ENCODE measurements around the gene CREB3L2. TPM values are rescaled to one million over a fixed set of nuclear protein-coding genes. Genes with fewer than 3 reads are reported as not detected.

The CREB3L2 gene
- polyA plus RNA-seq, 2 of the 4 experiments (the other 2 are of a cell fraction) = 16.3 to 32.2 TPM

- no peak for TF ChIP-seq CHD2 (IDR thresholded peaks at IDR 0.05; ENCODE audit: low read length, partially characterized antibody)
- TF ChIP-seq FOSL2 (IDR thresholded peaks at IDR 0.05) = no peak
- no peak for TF ChIP-seq FOSL2 (CRISPR knock-in tag; IDR thresholded peaks at IDR 0.05)
- no peak for TF ChIP-seq JUN (IDR thresholded peaks at IDR 0.05)
- WGBS (ENCODE audit: missing lambda C conversion rate) = 63% methylated on average over 4 of the region's 6 CpGs
- Histone ChIP-seq H3K4me3 (no peak overlapping the region), H3K9me3 (no peaks in the 10 kb centered on the region), H3K27ac (no peak overlapping the region), H3K4me1 (no peaks in the 10 kb centered on the region), H3K4me2 (no peak overlapping the region)
- ATAC-seq (no peak), DNase-seq (ENCODE audit: low read depth in 1 of 2, low spot score in 1 of 2) (no peak), FAIRE-seq (no peak)
- CTCF ChIA-PET = interaction anchor here (1.0 kb wide), 1 partner anchor 13 kb away, joined by 4 read pairs; no protein-coding TSS in a partner anchor
- POLR2A ChIA-PET = no interaction called here
Measured at GRCh38 chr7:138021889-138022288, 20.0 kb upstream of the CREB3L2 start.

- no peak for FAIRE-seq
- Histone ChIP-seq H3K9me3 (no peaks in the 10 kb centered on the region), H3K4me3 (no peak overlapping the region), H3K4me1 (no peaks in the 10 kb centered on the region), H3K27ac (no peak overlapping the region), H3K4me2 (no peak overlapping the region)
- 71% methylated on average over 1 of the region's 1 CpG for WGBS (ENCODE audit: missing lambda C conversion rate)
- no peak for DNase-seq (ENCODE audit: low read depth in 1 of 2, low spot score in 1 of 2)
- no peak for ATAC-seq
- ChIA-PET CTCF (interaction anchor here (0.8 to 3.2 kb wide), 5 partner anchors 10 to 721 kb away, joined by 3 to 20 read pairs (median 5); no protein-coding TSS in a partner anchor), POLR2A (no interaction called here)
- TF ChIP-seq CTCF (IDR thresholded peaks at IDR 0.05) (no peak), NPAS2 (CRISPR knock-in tag; IDR thresholded peaks at IDR 0.05; ENCODE audit: borderline replicate concordance) (no peak)
Measured at GRCh38 chr7:138017992-138018391, 16.1 kb upstream of the CREB3L2 start.

- FAIRE-seq (no peak), ATAC-seq (no peak), DNase-seq (ENCODE audit: low read depth in 1 of 2, low spot score in 1 of 2) (no peak)
- Histone ChIP-seq H3K27ac (no peak overlapping the region), H3K9me3 (no peaks in the 10 kb centered on the region), H3K4me3 (no peak overlapping the region), H3K4me1 (no peaks in the 10 kb centered on the region), H3K4me2 (no peak overlapping the region)
- TF ChIP-seq POLR2A (IDR thresholded peaks at IDR 0.05; ENCODE audit: low read length) (no peak), CBX2 (IDR thresholded peaks at IDR 0.05; ENCODE audit: borderline replicate concordance, low read depth) (no peak), CHD2 (IDR thresholded peaks at IDR 0.05; ENCODE audit: low read length, partially characterized antibody) (no peak), JUNB (IDR thresholded peaks at IDR 0.05) (no peak), HOXA7 (CRISPR knock-in tag; IDR thresholded peaks at IDR 0.05) (no peak), FOSL2 (IDR thresholded peaks at IDR 0.05) (no peak), FOSL2 (CRISPR knock-in tag; IDR thresholded peaks at IDR 0.05) (no peak), PBX3 (IDR thresholded peaks at IDR 0.05) (no peak), HMGXB4 (CRISPR knock-in tag; IDR thresholded peaks at IDR 0.05; ENCODE audit: borderline replicate concordance) (no peak), E2F6 (IDR thresholded peaks at IDR 0.05; ENCODE audit: borderline replicate concordance, low read depth) (no peak), EP300 (IDR thresholded peaks at IDR 0.05) (no peak), HDAC2 (IDR thresholded peaks at IDR 0.05) (no peak), USF2 (IDR thresholded peaks at IDR 0.05) (no peak), RCOR1 (IDR thresholded peaks at IDR 0.05; ENCODE audit: low read depth, low read length) (no peak), MAFK (IDR thresholded peaks at IDR 0.05; ENCODE audit: partially characterized antibody) (no peak), BCL3 (IDR thresholded peaks at IDR 0.05) (no peak), RNF2 (IDR thresholded peaks at IDR 0.05; ENCODE audit: borderline replicate concordance, low read depth) (no peak), ZSCAN20 (CRISPR knock-in tag; IDR thresholded peaks at IDR 0.05) (no peak)
- WGBS (ENCODE audit: missing lambda C conversion rate) = 82% methylated on average over 5 of the region's 5 CpGs
- CTCF ChIA-PET = interaction anchor here (0.6 to 5.0 kb wide), 7 partner anchors 9 to 723 kb away, joined by 3 to 39 read pairs (median 4); partner anchors contain the start of gene CREB3L2
- POLR2A ChIA-PET = interaction anchor here (1.7 kb wide), 1 partner anchor 13 kb away, joined by 3 read pairs; the partner anchor contains the start of gene CREB3L2
Measured at GRCh38 chr7:138015096-138015495, 13.2 kb upstream of the CREB3L2 start.

Data from A549 (cell line).